ENCODE results near the gene BHLHA9. TPM values are rescaled to one million over a fixed set of nuclear protein-coding genes. Genes with fewer than 3 reads are reported as not detected.

The BHLHA9 gene
- not detected for polyA plus RNA-seq (2013, experiment 1 of 2)
- polyA plus RNA-seq (2013, experiment 2 of 2), result not detected

DNA sequence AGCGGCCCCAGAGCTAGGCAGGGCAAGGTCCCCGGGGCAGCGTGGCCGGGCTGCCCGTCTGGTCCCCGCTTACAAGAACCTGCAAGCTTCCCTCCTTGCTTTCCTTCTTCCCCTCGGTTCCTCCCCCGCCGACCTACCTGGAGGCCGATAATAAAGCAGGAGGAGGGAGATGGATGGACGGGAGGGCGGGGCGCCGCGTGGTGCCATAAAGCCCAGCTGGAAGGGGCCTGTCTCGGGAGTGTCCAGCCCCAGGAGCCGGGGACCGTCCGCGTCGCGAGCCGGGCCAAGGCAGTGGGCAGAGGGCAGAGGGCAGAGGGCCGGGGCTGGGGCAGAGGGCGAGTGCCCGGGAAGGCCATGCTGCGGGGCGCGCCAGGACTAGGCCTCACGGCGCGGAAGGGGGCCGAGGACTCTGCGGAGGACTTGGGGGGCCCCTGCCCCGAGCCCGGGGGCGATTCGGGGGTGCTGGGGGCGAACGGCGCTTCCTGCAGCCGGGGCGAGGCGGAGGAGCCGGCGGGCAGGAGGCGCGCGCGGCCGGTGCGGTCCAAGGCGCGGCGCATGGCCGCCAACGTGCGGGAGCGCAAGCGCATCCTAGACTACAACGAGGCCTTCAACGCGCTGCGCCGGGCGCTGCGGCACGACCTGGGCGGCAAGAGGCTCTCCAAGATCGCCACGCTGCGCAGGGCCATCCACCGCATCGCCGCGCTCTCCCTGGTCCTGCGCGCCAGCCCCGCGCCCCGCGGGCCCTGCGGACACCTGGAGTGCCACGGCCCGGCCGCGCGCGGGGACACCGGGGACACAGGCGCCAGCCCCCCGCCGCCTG lies at the start of gene BHLHA9:
Gene BHLHA9 (plus strand): TSS at position 235 of the 820 bp plus-strand sequence. CDS start 120 bp downstream, at position 355.
- Histone ChIP-seq H3K27me3 (ENCODE audit: control insufficient read depth in 1 of 2, insufficient read depth in 1 of 2, low read length in 2 of 2) (peaks cover 19 to 47% of the 10 kb centered on the region in 2 experiments), H4K91ac (ENCODE audit: low read length) (peak within 1 kb of the TSS; percentile 58), H3K79me1 (replicated peaks; ENCODE audit: low read length, poor library complexity, severe bottlenecking) (no peaks in the 10 kb centered on the region), H2AK5ac (ENCODE audit: low read length, severe bottlenecking) (no peak within 1 kb of the TSS), H3K27ac (ENCODE audit: low read length, poor library complexity, severe bottlenecking) (no peak within 1 kb of the TSS), H2BK120ac (ENCODE audit: low read depth, low read length) (no peak within 1 kb of the TSS), H3K36me3 (ENCODE audit: control insufficient read depth in 1 of 2, insufficient read depth in 2 of 2, low read depth in 1 of 2, low read length in 2 of 2) (no peaks in the 10 kb centered on the region), H3K9ac (ENCODE audit: low read length) (no peak within 1 kb of the TSS), H3K4me2 (ENCODE audit: low read length, poor library complexity, severe bottlenecking) (no peak within 1 kb of the TSS), H3K4me1 (ENCODE audit: control insufficient read depth, insufficient read depth, low read depth, low read length) (peaks cover 8% of the 10 kb centered on the region), H2BK15ac (ENCODE audit: low read depth, poor library complexity, severe bottlenecking) (no peak within 1 kb of the TSS), H2AFZ (ENCODE audit: low read depth, low read length) (no peak within 1 kb of the TSS), H3K14ac (ENCODE audit: low read length in 2 of 2) (no peak within 1 kb of the TSS), H4K8ac (ENCODE audit: low read length) (no peak within 1 kb of the TSS), H3K4ac (ENCODE audit: low read depth in 1 of 2, low read length in 2 of 2) (no peak within 1 kb of the TSS), H3K23ac (ENCODE audit: low read length in 2 of 2) (no peak within 1 kb of the TSS), H3K4me3 (ENCODE audit: insufficient read depth in 1 of 2, low read depth in 1 of 2, low read length in 2 of 2) (peak within 1 kb of the TSS in 1 of 2 experiments; percentile 78), H3K9me3 (ENCODE audit: control insufficient read depth, low read length) (no peaks in the 10 kb centered on the region), H2BK12ac (ENCODE audit: low read length in 2 of 2) (no peak within 1 kb of the TSS), H2BK5ac (ENCODE audit: low read depth, low read length, poor library complexity, severe bottlenecking) (no peak within 1 kb of the TSS), H3K18ac (ENCODE audit: low read depth in 1 of 2, low read length in 2 of 2) (no peak within 1 kb of the TSS)
- 92% methylated on average over 69 of the region's 93 CpGs for WGBS
- no peak for DNase-seq

DNA sequence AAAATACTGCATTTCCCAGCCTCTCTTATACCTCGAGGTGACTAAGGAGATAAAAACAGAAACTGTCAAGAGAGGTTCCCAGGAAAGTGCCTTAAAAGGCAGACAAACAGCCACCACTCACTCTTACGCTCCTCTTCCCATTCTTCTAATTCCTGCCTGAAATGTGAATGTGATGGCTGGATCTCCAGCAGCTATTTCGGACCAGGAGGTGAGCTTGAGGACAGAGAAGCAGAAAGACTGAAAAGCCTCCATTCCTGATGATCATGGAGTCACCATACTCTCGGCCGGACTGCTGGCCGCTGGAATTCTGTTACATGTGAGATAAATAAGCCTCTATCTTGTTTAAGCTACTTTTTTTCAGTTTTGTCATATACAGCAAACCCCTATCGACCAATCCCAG lies 49.0 kb upstream of the BHLHA9 start:
- Histone ChIP-seq H2BK5ac (ENCODE audit: low read depth, low read length, poor library complexity, severe bottlenecking) (no peak overlapping the region), H3K79me1 (replicated peaks; ENCODE audit: low read length, poor library complexity, severe bottlenecking) (no peaks in the 10 kb centered on the region), H2AFZ (ENCODE audit: low read depth, low read length) (no peak overlapping the region), H3K4me1 (ENCODE audit: control insufficient read depth, insufficient read depth, low read depth, low read length) (no peaks in the 10 kb centered on the region), H2BK120ac (ENCODE audit: low read depth, low read length) (no peak overlapping the region), H3K9me3 (ENCODE audit: control insufficient read depth, low read length) (peaks cover 7% of the 10 kb centered on the region), H3K4me2 (ENCODE audit: low read length, poor library complexity, severe bottlenecking) (no peak overlapping the region), H3K9ac (ENCODE audit: low read length) (no peak overlapping the region), H2BK15ac (ENCODE audit: low read depth, poor library complexity, severe bottlenecking) (no peak overlapping the region), H3K14ac (ENCODE audit: low read length in 2 of 2) (no peak overlapping the region), H3K18ac (ENCODE audit: low read depth in 1 of 2, low read length in 2 of 2) (no peak overlapping the region), H3K4ac (ENCODE audit: low read depth in 1 of 2, low read length in 2 of 2) (no peak overlapping the region), H3K27ac (ENCODE audit: low read length, poor library complexity, severe bottlenecking) (no peak overlapping the region), H3K36me3 (ENCODE audit: control insufficient read depth in 1 of 2, insufficient read depth in 2 of 2, low read depth in 1 of 2, low read length in 2 of 2) (no peaks in the 10 kb centered on the region), H4K91ac (ENCODE audit: low read length) (no peak overlapping the region), H3K27me3 (ENCODE audit: control insufficient read depth in 1 of 2, insufficient read depth in 1 of 2, low read length in 2 of 2) (peaks cover 35 to 38% of the 10 kb centered on the region in 2 experiments), H2AK5ac (ENCODE audit: low read length, severe bottlenecking) (no peak overlapping the region), H3K4me3 (ENCODE audit: insufficient read depth in 1 of 2, low read depth in 1 of 2, low read length in 2 of 2) (no peak overlapping the region), H4K8ac (ENCODE audit: low read length) (no peak overlapping the region), H2BK12ac (ENCODE audit: low read length in 2 of 2) (no peak overlapping the region), H3K23ac (ENCODE audit: low read length in 2 of 2) (no peak overlapping the region)
- no peak for DNase-seq
- 67% methylated on average over 3 of the region's 7 CpGs for WGBS

DNA sequence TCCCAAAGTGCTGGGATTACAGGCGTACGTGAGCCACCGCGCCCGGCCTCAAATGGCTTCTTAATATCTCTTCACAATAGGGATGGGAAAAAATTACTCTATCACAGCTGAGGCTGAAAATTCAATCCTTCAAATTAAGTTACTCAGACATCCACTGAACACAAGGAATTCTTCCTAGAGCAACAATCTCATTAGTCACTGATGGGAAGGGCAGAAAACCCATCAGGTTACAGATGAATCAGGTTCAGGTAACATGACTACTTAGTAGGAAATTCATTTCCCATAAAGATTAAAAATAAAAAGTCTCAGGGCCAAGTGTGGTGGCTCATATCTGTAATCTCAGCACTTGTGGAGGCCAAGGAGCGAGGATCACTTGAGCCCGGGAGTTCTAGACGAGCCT lies 47.9 kb upstream of the BHLHA9 start:
- Histone ChIP-seq H3K4me3 (ENCODE audit: insufficient read depth in 1 of 2, low read depth in 1 of 2, low read length in 2 of 2) (no peak overlapping the region), H4K8ac (ENCODE audit: low read length) (no peak overlapping the region), H2BK5ac (ENCODE audit: low read depth, low read length, poor library complexity, severe bottlenecking) (no peak overlapping the region), H2AFZ (ENCODE audit: low read depth, low read length) (no peak overlapping the region), H3K79me1 (replicated peaks; ENCODE audit: low read length, poor library complexity, severe bottlenecking) (no peaks in the 10 kb centered on the region), H3K14ac (ENCODE audit: low read length in 2 of 2) (no peak overlapping the region), H2BK120ac (ENCODE audit: low read depth, low read length) (no peak overlapping the region), H2BK12ac (ENCODE audit: low read length in 2 of 2) (no peak overlapping the region), H4K91ac (ENCODE audit: low read length) (no peak overlapping the region), H3K18ac (ENCODE audit: low read depth in 1 of 2, low read length in 2 of 2) (no peak overlapping the region), H2AK5ac (ENCODE audit: low read length, severe bottlenecking) (no peak overlapping the region), H3K9me3 (ENCODE audit: control insufficient read depth, low read length) (peaks cover 7% of the 10 kb centered on the region), H3K23ac (ENCODE audit: low read length in 2 of 2) (no peak overlapping the region), H2BK15ac (ENCODE audit: low read depth, poor library complexity, severe bottlenecking) (no peak overlapping the region), H3K27me3 (ENCODE audit: control insufficient read depth in 1 of 2, insufficient read depth in 1 of 2, low read length in 2 of 2) (peaks cover 32 to 38% of the 10 kb centered on the region in 2 experiments), H3K27ac (ENCODE audit: low read length, poor library complexity, severe bottlenecking) (no peak overlapping the region), H3K9ac (ENCODE audit: low read length) (no peak overlapping the region), H3K4me1 (ENCODE audit: control insufficient read depth, insufficient read depth, low read depth, low read length) (peaks cover 2% of the 10 kb centered on the region), H3K4me2 (ENCODE audit: low read length, poor library complexity, severe bottlenecking) (no peak overlapping the region), H3K36me3 (ENCODE audit: control insufficient read depth in 1 of 2, insufficient read depth in 2 of 2, low read depth in 1 of 2, low read length in 2 of 2) (no peaks in the 10 kb centered on the region), H3K4ac (ENCODE audit: low read depth in 1 of 2, low read length in 2 of 2) (no peak overlapping the region)
- DNase-seq, result no peak
- 97% methylated on average over 8 of the region's 8 CpGs for WGBS

DNA sequence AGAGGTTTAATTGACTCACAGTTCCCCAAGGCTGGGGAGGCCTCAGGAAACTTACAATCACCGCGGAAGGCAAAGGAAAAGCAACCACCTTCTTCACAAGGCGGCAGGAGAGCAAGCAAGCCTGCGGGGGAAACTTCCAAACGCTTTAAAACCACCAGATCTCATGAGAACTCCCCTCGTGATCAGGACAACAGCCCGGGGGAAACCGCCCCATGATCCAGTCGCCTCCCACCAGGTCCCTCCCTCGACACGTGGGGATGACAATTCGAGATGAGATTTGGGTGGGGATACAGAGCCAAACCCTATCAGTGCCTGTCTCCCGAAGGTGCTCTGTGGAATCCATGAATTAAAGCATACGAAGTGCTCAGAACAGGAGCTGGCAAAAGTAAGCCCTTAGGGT lies 46.6 kb upstream of the BHLHA9 start:
- Histone ChIP-seq H3K79me1 (replicated peaks; ENCODE audit: low read length, poor library complexity, severe bottlenecking) (no peaks in the 10 kb centered on the region), H3K23ac (ENCODE audit: low read length in 2 of 2) (no peak overlapping the region), H3K9ac (ENCODE audit: low read length) (no peak overlapping the region), H2AFZ (ENCODE audit: low read depth, low read length) (no peak overlapping the region), H3K18ac (ENCODE audit: low read depth in 1 of 2, low read length in 2 of 2) (no peak overlapping the region), H2BK120ac (ENCODE audit: low read depth, low read length) (no peak overlapping the region), H2AK5ac (ENCODE audit: low read length, severe bottlenecking) (no peak overlapping the region), H4K91ac (ENCODE audit: low read length) (no peak overlapping the region), H2BK5ac (ENCODE audit: low read depth, low read length, poor library complexity, severe bottlenecking) (no peak overlapping the region), H3K4ac (ENCODE audit: low read depth in 1 of 2, low read length in 2 of 2) (no peak overlapping the region), H3K4me2 (ENCODE audit: low read length, poor library complexity, severe bottlenecking) (no peak overlapping the region), H3K4me1 (ENCODE audit: control insufficient read depth, insufficient read depth, low read depth, low read length) (peaks cover 6% of the 10 kb centered on the region), H2BK12ac (ENCODE audit: low read length in 2 of 2) (no peak overlapping the region), H3K9me3 (ENCODE audit: control insufficient read depth, low read length) (peaks cover 7% of the 10 kb centered on the region), H2BK15ac (ENCODE audit: low read depth, poor library complexity, severe bottlenecking) (no peak overlapping the region), H3K4me3 (ENCODE audit: insufficient read depth in 1 of 2, low read depth in 1 of 2, low read length in 2 of 2) (no peak overlapping the region), H3K27ac (ENCODE audit: low read length, poor library complexity, severe bottlenecking) (no peak overlapping the region), H3K36me3 (ENCODE audit: control insufficient read depth in 1 of 2, insufficient read depth in 2 of 2, low read depth in 1 of 2, low read length in 2 of 2) (no peaks in the 10 kb centered on the region), H3K27me3 (ENCODE audit: control insufficient read depth in 1 of 2, insufficient read depth in 1 of 2, low read length in 2 of 2) (peaks cover 41 to 44% of the 10 kb centered on the region in 2 experiments), H4K8ac (ENCODE audit: low read length) (no peak overlapping the region), H3K14ac (ENCODE audit: low read length in 2 of 2) (no peak overlapping the region)
- WGBS, result 81% methylated on average over 14 of the region's 14 CpGs
- DNase-seq, result no peak
